NCI-H1048 (cell line): Measurements from ENCODE around the gene PHF21A.
"Not testable (repeated sequence)": the region's sequence is repeated elsewhere in the genome, so short reads cannot be mapped to it uniquely, and the experiment has no call there.

Experiments used
- DNase-seq: peaks from one replicate; lab custom pipeline; 2025; lab: John Stamatoyannopoulos, UW

PHF21A gene

GRCh38 chr11:46034041-46034440 is 87.2 kb downstream of the PHF21A start:
- DNase-seq = no peak

- DNase-seq = no peak
Observed at GRCh38 chr11:46026606-46027293, 94.5 kb downstream of the PHF21A start.

GRCh38 chr11:46020084-46020599 is 101.1 kb downstream of the PHF21A start:
- DNase-seq = no peak

GRCh38 chr11:46018651-46019050 is 102.6 kb downstream of the PHF21A start:
- no peak for DNase-seq

- DNase-seq = no peak
Observed at GRCh38 chr11:46017341-46017740, 103.9 kb downstream of the PHF21A start.

GRCh38 chr11:46015941-46016340 is 105.3 kb downstream of the PHF21A start:
- DNase-seq = no peak

GRCh38 chr11:46014168-46014567 is 107.1 kb downstream of the PHF21A start:
- DNase-seq = not testable (repeated sequence)

GRCh38 chr11:46012185-46012584 is 109.1 kb downstream of the PHF21A start:
- no peak for DNase-seq

GRCh38 chr11:46010100-46010499 is 111.2 kb downstream of the PHF21A start:
- no peak for DNase-seq

GRCh38 chr11:46009647-46010046 is 111.6 kb downstream of the PHF21A start:
- DNase-seq = no peak

- DNase-seq = peak; percentile 2
Observed at GRCh38 chr11:46006418-46007070, 114.7 kb downstream of the PHF21A start.

GRCh38 chr11:46003572-46003971 is 117.7 kb downstream of the PHF21A start:
- DNase-seq = no peak

- DNase-seq = no peak
Observed at GRCh38 chr11:46002189-46002588, 119.1 kb downstream of the PHF21A start.

GRCh38 chr11:46001448-46001914 is 119.8 kb downstream of the PHF21A start:
- no peak for DNase-seq

- no peak for DNase-seq
Observed at GRCh38 chr11:45997599-45997998, 123.7 kb downstream of the PHF21A start.

- no peak for DNase-seq
Observed at GRCh38 chr11:45995342-45995734, 125.9 kb downstream of the PHF21A start.

- no peak for DNase-seq
Observed at GRCh38 chr11:45994371-45995341, 126.6 kb downstream of the PHF21A start.

GRCh38 chr11:45993531-45994001 is 127.7 kb downstream of the PHF21A start:
- DNase-seq = no peak

- no peak for DNase-seq
Observed at GRCh38 chr11:45988921-45989320, 132.3 kb downstream of the PHF21A start.

- DNase-seq = no peak
Observed at GRCh38 chr11:45985212-45985611, 136.0 kb downstream of the PHF21A start.

- DNase-seq = no peak
Observed at GRCh38 chr11:45984192-45984591, 137.1 kb downstream of the PHF21A start.

- no peak for DNase-seq
Observed at GRCh38 chr11:45983471-45983845, 137.8 kb downstream of the PHF21A start.
